HL-60 (cell line): ENCODE data around the gene LIN54.

Experiments
- REST ChIP-seq: IDR thresholded peaks from 2 replicates; pipeline ENCODE4 v1.6.1; 2012; ENCODE audit warnings: low read depth; ENCODE audit not compliant: insufficient replicate concordance
- TF ChIP-seq, protein P1 (sequence below): IDR thresholded peaks from one replicate; pipeline ENCODE4 v1.5.1; 2011; ENCODE audit warnings: low read length, control low read depth, inconsistent platforms; ENCODE audit not compliant: insufficient read depth

- TF ChIP-seq, protein P1, sequence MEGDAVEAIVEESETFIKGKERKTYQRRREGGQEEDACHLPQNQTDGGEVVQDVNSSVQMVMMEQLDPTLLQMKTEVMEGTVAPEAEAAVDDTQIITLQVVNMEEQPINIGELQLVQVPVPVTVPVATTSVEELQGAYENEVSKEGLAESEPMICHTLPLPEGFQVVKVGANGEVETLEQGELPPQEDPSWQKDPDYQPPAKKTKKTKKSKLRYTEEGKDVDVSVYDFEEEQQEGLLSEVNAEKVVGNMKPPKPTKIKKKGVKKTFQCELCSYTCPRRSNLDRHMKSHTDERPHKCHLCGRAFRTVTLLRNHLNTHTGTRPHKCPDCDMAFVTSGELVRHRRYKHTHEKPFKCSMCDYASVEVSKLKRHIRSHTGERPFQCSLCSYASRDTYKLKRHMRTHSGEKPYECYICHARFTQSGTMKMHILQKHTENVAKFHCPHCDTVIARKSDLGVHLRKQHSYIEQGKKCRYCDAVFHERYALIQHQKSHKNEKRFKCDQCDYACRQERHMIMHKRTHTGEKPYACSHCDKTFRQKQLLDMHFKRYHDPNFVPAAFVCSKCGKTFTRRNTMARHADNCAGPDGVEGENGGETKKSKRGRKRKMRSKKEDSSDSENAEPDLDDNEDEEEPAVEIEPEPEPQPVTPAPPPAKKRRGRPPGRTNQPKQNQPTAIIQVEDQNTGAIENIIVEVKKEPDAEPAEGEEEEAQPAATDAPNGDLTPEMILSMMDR = no peak
- no peak for TF ChIP-seq REST
Observed at GRCh38 chr4:82989575-82990429, 20.8 kb downstream of the LIN54 start.
